Body of pancreas (tissue), 4 donors: Measurements from ENCODE around the gene KCND1.

Experiments
- CTCF ChIP-seq, 7 experiments: fragments of 450-650 bp in 4 of 7; fragments of 200-600 bp in 3 of 7; sonication (generic) in 3 of 7; IDR thresholded peaks; one replicate each; pipeline ENCODE4 v1.5.1; 2016 to 2019; ENCODE audit warnings: antibody characterized with exemption in 7 of 7
- POLR2A ChIP-seq, 3 donors: fragments of 450-650 bp; IDR thresholded peaks; one replicate each; pipeline ENCODE4 v1.6.1; 2016; ENCODE audit warnings: antibody characterized with exemption in 3 of 3, mild to moderate bottlenecking in 2 of 3

GRCh38 chrX:48942895-48943294, 28.7 kb downstream of the KCND1 start:
- TF ChIP-seq CTCF (IDR thresholded peaks at IDR 0.05): no peak
- no peak for TF ChIP-seq POLR2A (IDR thresholded peaks at IDR 0.05)
